Activated CD8-positive, alpha-beta T cell treated with anti-CD3 and anti-CD28 coated beads for 36 hours (primary cell): ENCODE results near the gene RXFP3. TPM values are rescaled to one million over a fixed set of nuclear protein-coding genes. Genes with fewer than 3 reads are reported as not detected.

Source experiments
- ATAC-seq: fragments of 200-7000 bp; cut with Tn5 transposase; one replicate; pipeline ENCODE4 v1.10.0; 2021; ENCODE audit warnings: mild to moderate bottlenecking, moderate library complexity
- CTCF ChIA-PET: fragments of 350-600 bp; sonication (Branson Sonifier 250); formaldehyde crosslinking; loops from one replicate; lab custom pipeline; 2021; ENCODE audit warnings: antibody characterized with exemption; lab: Charles Lee
- POLR2A ChIA-PET: fragments of 350-600 bp; sonication (Branson Sonifier 250); formaldehyde crosslinking; loops from one replicate; lab custom pipeline; 2021; ENCODE audit warnings: antibody characterized with exemption; lab: Charles Lee
- DNase-seq: peaks from one replicate; pipeline ENCODE4 v3.0.0-alpha.2; 2020
- H3K27ac Mint-ChIP-seq: one replicate; pipeline ENCODE4 v1.8.0; 2021; ENCODE audit warnings: mild to moderate bottlenecking, mixed read lengths
- H3K27me3 Mint-ChIP-seq: one replicate; pipeline ENCODE4 v1.8.0; 2021; ENCODE audit warnings: mixed read lengths
- H3K36me3 Mint-ChIP-seq: one replicate; pipeline ENCODE4 v1.8.0; 2021; ENCODE audit warnings: low read depth, mixed read lengths
- H3K4me1 Mint-ChIP-seq: one replicate; pipeline ENCODE4 v1.8.0; 2021; ENCODE audit warnings: low read depth, mixed read lengths
- H3K4me3 Mint-ChIP-seq: one replicate; pipeline ENCODE4 v1.8.0; 2021; ENCODE audit warnings: mild to moderate bottlenecking, moderate library complexity, mixed read lengths
- H3K9me3 Mint-ChIP-seq: one replicate; pipeline ENCODE4 v1.8.0; 2021; ENCODE audit warnings: mixed read lengths
- CTCF ChIP-seq: fragments of 200-600 bp; IDR thresholded peaks from one replicate; pipeline ENCODE4 v1.8.0; 2022; ENCODE audit warnings: antibody characterized with exemption, mild to moderate bottlenecking
- intact Hi-C: fragments of 100-400 bp; cut with micrococcal nuclease; formaldehyde crosslinking; loops from one replicate; pipeline ENCODE4 v1.10.0; 2022
- total RNA-seq, 2 experiments: library from RNA; stranded (reverse); gene quantifications; one replicate each; pipeline ENCODE4 v1.2.3, GENCODE V29; 2021

Gene RXFP3
- total RNA-seq, result not detected

- no peak within 1 kb of the TSS for H3K27ac Mint-ChIP-seq
- intact Hi-C loops, result loop anchor here (10.0 kb wide), 1 partner anchor 352 kb away; no protein-coding TSS in a partner anchor
- no peaks in the 10 kb centered on the region for H3K9me3 Mint-ChIP-seq
- ChIA-PET CTCF (interaction anchor here (1.4 to 4.0 kb wide), 8 partner anchors 23 to 498 kb away, joined by 3 to 33 read pairs (median 8); no protein-coding TSS in a partner anchor), POLR2A (no interaction called here)
- TF ChIP-seq CTCF, result no peak
- no peaks in the 10 kb centered on the region for H3K36me3 Mint-ChIP-seq
- H3K27me3 Mint-ChIP-seq, result peaks cover 50% of the 10 kb centered on the region
- no peak for DNase-seq
- ATAC-seq, result no peak
- no peak within 1 kb of the TSS for H3K4me3 Mint-ChIP-seq
- no peaks in the 10 kb centered on the region for H3K4me1 Mint-ChIP-seq
Measured at GRCh38 chr5:33936381-33937016, at the start of gene RXFP3. Gene RXFP3, plus strand, starts transcription at chr5:33936386. Its CDS starts 355 bp downstream, at chr5:33936741.

- no peaks in the 10 kb centered on the region for H3K36me3 Mint-ChIP-seq
- ATAC-seq, result no peak
Measured at GRCh38 chr5:33887268-33887667, 48.9 kb upstream of the RXFP3 start.

GRCh38 chr5:33888587-33888986 is 47.6 kb upstream of the RXFP3 start:
- Mint-ChIP-seq H3K4me3 (no peak overlapping the region), H3K4me1 (peaks cover 6% of the 10 kb centered on the region), H3K27me3 (peaks cover 26% of the 10 kb centered on the region), H3K9me3 (no peaks in the 10 kb centered on the region), H3K27ac (no peak overlapping the region), H3K36me3 (no peaks in the 10 kb centered on the region)
- ATAC-seq (no peak), DNase-seq (no peak)
- no peak for TF ChIP-seq CTCF
- intact Hi-C loops, result no loop called here
- POLR2A ChIA-PET, result no interaction called here
- CTCF ChIA-PET, result no interaction called here

More at GRCh38 chr5:33887268-33887667, 48.9 kb upstream of the RXFP3 start:
- TF ChIP-seq CTCF, result no peak
- H3K9me3 Mint-ChIP-seq, result no peaks in the 10 kb centered on the region
- ChIA-PET POLR2A (no interaction called here), CTCF (interaction anchor here (0.9 kb wide), 1 partner anchor 10 kb away, joined by 3 read pairs; no protein-coding TSS in a partner anchor)
- peaks cover 20% of the 10 kb centered on the region for H3K27me3 Mint-ChIP-seq
- peaks cover 6% of the 10 kb centered on the region for H3K4me1 Mint-ChIP-seq
- no peak for DNase-seq
- no peak overlapping the region for H3K27ac Mint-ChIP-seq
- intact Hi-C loops, result no loop called here
- H3K4me3 Mint-ChIP-seq, result no peak overlapping the region

- no peak for TF ChIP-seq CTCF
- peaks cover 6% of the 10 kb centered on the region for H3K4me1 Mint-ChIP-seq
- POLR2A ChIA-PET, result no interaction called here
- ATAC-seq (no peak), DNase-seq (no peak)
- peaks cover 31% of the 10 kb centered on the region for H3K27me3 Mint-ChIP-seq
- no peak overlapping the region for H3K27ac Mint-ChIP-seq
- H3K4me3 Mint-ChIP-seq, result no peak overlapping the region
- CTCF ChIA-PET, result no interaction called here
- intact Hi-C loops, result no loop called here
- no peaks in the 10 kb centered on the region for H3K9me3 Mint-ChIP-seq
- H3K36me3 Mint-ChIP-seq, result no peaks in the 10 kb centered on the region
Measured at GRCh38 chr5:33890131-33891032, 45.8 kb upstream of the RXFP3 start.

GRCh38 chr5:33891446-33891787 is 44.8 kb upstream of the RXFP3 start:
- ATAC-seq, result no peak
- TF ChIP-seq CTCF, result no peak
- no peak for DNase-seq
- H3K4me3 Mint-ChIP-seq, result no peak overlapping the region
- ChIA-PET POLR2A (interaction anchor here (1.2 kb wide), 1 partner anchor 16 kb away, joined by 3 read pairs; no protein-coding TSS in a partner anchor), CTCF (no interaction called here)
- intact Hi-C loops, result no loop called here
- H3K9me3 Mint-ChIP-seq, result no peaks in the 10 kb centered on the region
- H3K27me3 Mint-ChIP-seq, result peaks cover 31% of the 10 kb centered on the region
- H3K36me3 Mint-ChIP-seq, result no peaks in the 10 kb centered on the region
- peaks cover 6% of the 10 kb centered on the region for H3K4me1 Mint-ChIP-seq
- no peak overlapping the region for H3K27ac Mint-ChIP-seq
